SKM-1 (cell line): ENCODE measurements around the gene PEX26.

Source experiments
- DNase-seq: peaks from one replicate; lab custom pipeline; 2025; ENCODE audit not compliant: unreplicated experiment; lab: John Stamatoyannopoulos, UW

PEX26 gene

DNA sequence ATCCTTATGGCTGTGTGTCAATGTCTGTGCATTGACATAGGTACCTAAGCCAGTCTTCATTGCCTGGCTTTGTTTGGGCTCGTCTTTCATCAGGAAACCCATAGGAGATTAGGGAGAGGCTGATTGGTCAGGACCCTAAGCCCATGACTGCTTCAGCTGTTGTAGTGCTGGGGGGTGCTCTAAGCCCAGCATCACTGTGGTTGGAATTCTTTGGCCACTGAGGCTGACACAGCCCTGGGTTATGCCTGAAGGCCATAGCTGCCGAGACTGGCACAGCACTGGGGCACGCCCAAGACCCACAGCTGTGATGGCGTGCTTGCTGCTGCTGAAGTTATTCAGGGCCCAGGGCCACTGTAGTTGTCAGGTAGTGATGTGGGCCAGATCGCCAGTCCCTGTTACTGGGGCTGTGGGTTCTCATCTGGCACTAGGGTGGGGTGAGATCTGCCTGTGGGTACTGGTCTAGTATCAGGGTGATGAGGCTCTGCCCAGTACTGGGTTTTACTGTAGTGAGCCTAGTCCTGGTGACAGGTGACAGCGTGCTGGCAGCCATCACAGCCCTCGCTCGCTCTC lies 77.1 kb downstream of the PEX26 start:
- no peak for DNase-seq
